Heart right ventricle (tissue), 16 donors: ENCODE data around the gene STMN3. TPM values are rescaled to one million over a fixed set of nuclear protein-coding genes. Genes with fewer than 3 reads are reported as not detected.
A peak's percentile ranks its signal among the peaks of the same experiment; 100 is the strongest.

Experiments used
- ATAC-seq, 8 donors: fragments of 200-7000 bp; cut with Tn5 transposase; one replicate each; pipeline ENCODE4 v1.9.1; 2020; ENCODE audit warnings: mild to moderate bottlenecking in 8 of 8, moderate library complexity in 8 of 8, moderate number of reproducible peaks in 1 of 8
- DNase-seq, 2 donors: peaks; one replicate each; pipeline ENCODE4 v3.0.0-alpha.2; 2020
- H3K27ac ChIP-seq, 10 donors: fragments of 200-600 bp; sonication (generic) in 2 of 10; one replicate each; pipeline versions ENCODE4 v1.5.0 to v1.8.0; 2020 to 2022; ENCODE audit warnings: mild to moderate bottlenecking in 3 of 10
- H3K27me3 ChIP-seq, 7 donors: fragments of 200-600 bp; one replicate each; pipeline ENCODE4 v1.8.0; 2021 to 2022; ENCODE audit warnings: mild to moderate bottlenecking in 2 of 7
- H3K36me3 ChIP-seq, 9 donors: fragments of 200-600 bp; sonication (generic) in 1 of 9; one replicate each; pipeline versions ENCODE4 v1.5.0 to v1.8.0; 2020 to 2022; ENCODE audit warnings: mild to moderate bottlenecking in 2 of 9
- H3K4me1 ChIP-seq, 9 donors: fragments of 200-600 bp; sonication (generic) in 1 of 9; one replicate each; pipeline versions ENCODE4 v1.5.0 to v1.8.0; 2020 to 2022; ENCODE audit warnings: mild to moderate bottlenecking in 4 of 9
- H3K4me3 ChIP-seq, 10 donors: fragments of 200-600 bp; sonication (generic) in 2 of 10; one replicate each; pipeline versions ENCODE4 v1.5.0 to v1.8.0; 2020 to 2022; ENCODE audit warnings: mild to moderate bottlenecking in 7 of 10, moderate library complexity in 2 of 10
- H3K9me3 ChIP-seq, 11 donors: fragments of 200-600 bp in 10 of 11; sonication (generic) in 2 of 11; one replicate each; pipeline versions ENCODE4 v1.5.0 to v1.8.0; 2013 to 2022; ENCODE audit warnings: mild to moderate bottlenecking in 2 of 11, control low read depth in 1 of 11, moderate library complexity in 1 of 11
- CTCF ChIP-seq, 9 donors: fragments of 200-600 bp; sonication (generic) in 2 of 9; IDR thresholded peaks; one replicate each; pipeline versions ENCODE4 v1.5.0 to v1.8.0; 2021 to 2022; ENCODE audit warnings: antibody characterized with exemption in 9 of 9, mild to moderate bottlenecking in 5 of 9, moderate library complexity in 1 of 9
- WGBS, 2 donors: extraction: QIAGEN DNeasy Blood & Tissue Kit; methylation state at CpG; one replicate each; pipeline ENCODE4 v1.1.7; 2013; ENCODE audit warnings: inconsistent platforms in 1 of 2; 5-methylcytosine and 5-hydroxymethylcytosine counted together
- intact Hi-C, 10 donors: fragments of 100-400 bp; cut with DNase I; formaldehyde crosslinking; loops; one replicate each; pipeline versions ENCODE4 v1.11.1 to v1.14.2; 2022
- polyA plus RNA-seq, 2 donors: library from polyadenylated mRNA; stranded (reverse); fragments of 200-250 nt; gene quantifications; one replicate each; pipeline ENCODE4 v1.2.3, GENCODE V29; 2013
- total RNA-seq, 10 donors: library from RNA; stranded (reverse); fragmentation: NEBNext Ultra II Directional in 3 of 10; extraction: Animal tissue kit (Norgen Biotek cat#: 25700) in 3 of 10; gene quantifications; one replicate each; pipeline versions ENCODE4 v1.2.1 to v1.2.4, GENCODE V29; 2021 to 2023
- donor health status: Arrhythmogenic right ventricular cardiomyopathy.
- donor health status: ischemic (EF 13 %, LVEDD 7.1; RV severe dilation, severe dysfunction).
- donor health status: healthy with polysubstance abuse.
- donor health status: DM: no; HTN: yes; CAD: no.
- donor health status: DM: no; HTN: no; CAD: no.
- donor health status: ischemic (EF 25% LVEDD 6.9; RV normal size, moderate dysfunction).
- donor health status: ischemic (EF 25% LVEDD 5.7; RV mildly dilated, moderate dysfunction).
- donor health status: healthy.
- donor health status: DM: yes; HTN: yes; CAD: no.
- donor health status: Ischemic cardiomyopathy.
- donor health status: ischemic (EF 35%, LVEDD 5.7; RV mildly dilated, moderate dysfunction).
- donor health status: nonischemic (EF 11% LVEDD 7.7; RV severe dilation, severe dysfunction).
- donor health status: DM: yes; HTN: yes; CAD: no.
- donor health status: PGD.
- donor health status: ischemic (EF 29% LVEDD 5.4; RV normal size, mild dysfunction).
- donor health status: nonischemic (EF 23%, LVEDD 6.1; RV moderate dilation, normal function).

Gene STMN3
- total and polyA plus RNA-seq, 12 donors: 1.7 to 9.9 (median 3.9) TPM

DNA sequence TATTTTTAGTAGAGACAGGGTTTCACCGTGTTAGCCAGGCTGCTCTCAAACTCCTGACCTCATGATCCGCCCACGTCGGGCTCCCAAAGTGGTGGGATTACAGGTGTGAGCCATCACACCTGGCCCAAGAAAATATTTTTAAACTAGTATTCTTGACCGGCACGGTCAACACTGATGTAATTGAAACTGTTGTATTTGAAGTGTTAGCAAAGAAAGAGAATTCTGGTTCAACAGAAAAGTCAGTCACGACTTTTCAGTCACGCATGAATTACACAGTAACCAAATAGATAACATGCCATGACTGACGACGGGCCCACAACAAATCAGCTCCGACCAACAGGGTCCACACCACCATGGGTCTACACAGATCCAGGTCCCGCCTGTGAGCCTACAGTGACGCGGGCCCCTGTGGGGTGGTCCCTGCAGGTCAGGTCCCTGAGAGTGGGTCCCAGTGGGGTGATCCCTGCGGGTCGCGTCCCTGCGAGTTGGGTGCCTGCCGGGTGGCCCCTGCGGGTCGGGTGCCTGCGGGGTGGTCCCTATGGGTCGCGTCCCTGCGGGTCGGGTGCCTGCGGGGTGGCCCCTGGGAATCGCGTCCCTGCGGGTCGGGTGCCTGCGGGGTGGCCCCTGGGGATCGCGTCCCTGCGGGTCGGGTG, 27.3 kb downstream of the STMN3 start:
- peak in 1 of 8 donors; percentile 3 for ATAC-seq
- TF ChIP-seq CTCF (IDR thresholded peaks at IDR 0.05): no peak
- H3K36me3 ChIP-seq: no peaks in the 10 kb centered on the region
- H3K4me3 ChIP-seq: peak overlapping the region; percentile 65 to 99 (median 88)
- peak in 1 of 2 donors; percentile 34 for DNase-seq
- no peaks in the 10 kb centered on the region for H3K9me3 ChIP-seq
- H3K27ac ChIP-seq: peak overlapping the region; percentile 90 to 99 (median 96)
- intact Hi-C loops: loop anchor here in 5 of 10 donors (5.0 to 10.0 kb wide), 3 partner anchors 51 to 239 kb away; partner anchors contain the start of genes ABHD16B (in 2 of the 5), HELZ2 (in 2 of the 5) and TPD52L2 (in 2 of the 5)
- 15 to 16% methylated on average over 36 of the region's 36 CpGs for whole genome bisulfite sequencing, 2 donors
- H3K4me1 ChIP-seq: peaks cover 0 to 26% (median 22%) of the 10 kb centered on the region in 9 donors
- H3K27me3 ChIP-seq: no peaks in the 10 kb centered on the region

DNA sequence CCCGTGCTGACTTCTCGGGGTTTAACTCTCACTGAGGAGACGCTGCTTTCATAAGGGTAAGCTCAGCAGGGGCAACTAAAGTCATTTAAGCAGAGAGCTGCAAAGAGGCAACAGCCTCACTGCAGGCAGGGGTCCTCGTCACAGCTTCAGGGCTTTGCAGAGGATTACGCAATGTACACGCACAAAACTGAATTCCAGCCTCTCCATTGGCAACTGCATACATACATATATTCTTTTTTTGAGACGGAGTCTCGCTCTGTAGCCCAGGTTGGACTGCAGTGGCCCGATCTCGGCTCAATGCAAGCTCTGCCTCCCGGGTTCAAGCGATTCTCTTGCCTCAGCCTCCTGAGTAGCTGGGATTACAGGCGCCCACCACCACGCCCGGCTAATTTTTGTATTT, 28.7 kb downstream of the STMN3 start:
- TF ChIP-seq CTCF (IDR thresholded peaks at IDR 0.05): no peak
- H3K27ac ChIP-seq: peak overlapping the region in 1 of 10 donors; percentile 2
- DNase-seq (no peak), ATAC-seq (no peak)
- peaks cover 0 to 10% (median 0%) of the 10 kb centered on the region in 9 donors for H3K36me3 ChIP-seq
- no peaks in the 10 kb centered on the region for H3K27me3 ChIP-seq
- no peak overlapping the region for H3K4me3 ChIP-seq
- intact Hi-C loops: loop anchor here in 4 of 10 donors (5.0 to 10.0 kb wide), 3 partner anchors 47 to 240 kb away; partner anchors contain the start of genes ABHD16B (in 2 of the 4), HELZ2 (in 2 of the 4) and TPD52L2 (in 2 of the 4)
- H3K9me3 ChIP-seq: no peaks in the 10 kb centered on the region
- peaks cover 0 to 25% (median 22%) of the 10 kb centered on the region in 9 donors for H3K4me1 ChIP-seq
- 87 to 91% methylated on average over 15 of the region's 15 CpGs for WGBS, 2 donors

DNA sequence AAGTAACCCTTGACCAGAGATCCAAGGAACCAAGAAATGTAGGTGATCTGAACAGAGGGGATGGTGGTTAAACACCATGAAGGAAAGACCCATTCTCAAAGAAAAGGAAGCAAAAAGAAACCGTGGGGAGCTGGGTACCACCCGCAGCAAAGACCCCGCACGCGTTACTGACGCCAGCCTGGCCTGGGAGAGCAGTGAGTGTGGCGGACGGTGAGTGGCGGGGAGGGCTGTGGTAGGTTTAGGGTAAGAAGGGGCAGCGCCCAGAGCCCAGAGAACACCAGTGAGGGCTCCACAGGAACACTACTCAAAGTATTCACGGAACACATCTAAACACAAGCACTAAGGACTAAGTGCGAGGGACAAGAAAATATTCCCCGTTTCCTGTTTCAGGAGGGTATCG, 30.5 kb downstream of the STMN3 start:
- Histone ChIP-seq H3K4me1 (peaks cover 0 to 10% (median 8%) of the 10 kb centered on the region in 9 donors), H3K27me3 (no peaks in the 10 kb centered on the region), H3K4me3 (no peak overlapping the region), H3K9me3 (no peaks in the 10 kb centered on the region), H3K36me3 (peaks cover 0 to 27% (median 2%) of the 10 kb centered on the region in 9 donors), H3K27ac (no peak overlapping the region)
- intact Hi-C loops: loop anchor here in 4 of 10 donors (5.0 to 10.0 kb wide), 3 partner anchors 45 to 242 kb away; partner anchors contain the start of genes ABHD16B (in 2 of the 4), HELZ2 (in 2 of the 4) and TPD52L2 (in 2 of the 4)
- no peak for ATAC-seq
- no peak for TF ChIP-seq CTCF (IDR thresholded peaks at IDR 0.05)
- 92 to 97% methylated on average over 14 of the region's 14 CpGs for WGBS, 2 donors
- no peak for DNase-seq

GRCh38 chr20:63622096-63622495, 31.1 kb downstream of the STMN3 start:
- no peak for TF ChIP-seq CTCF (IDR thresholded peaks at IDR 0.05)
- Histone ChIP-seq H3K27me3 (no peaks in the 10 kb centered on the region), H3K36me3 (peaks cover 0 to 34% (median 5%) of the 10 kb centered on the region in 9 donors), H3K4me1 (peaks cover 0 to 10% (median 8%) of the 10 kb centered on the region in 9 donors), H3K4me3 (no peak overlapping the region), H3K27ac (no peak overlapping the region), H3K9me3 (no peaks in the 10 kb centered on the region)
- ATAC-seq: no peak
- intact Hi-C loops: loop anchor here in 4 of 10 donors (5.0 to 10.0 kb wide), 3 partner anchors 45 to 243 kb away; partner anchors contain the start of genes ABHD16B (in 2 of the 4), HELZ2 (in 2 of the 4) and TPD52L2 (in 2 of the 4)
- DNase-seq: no peak
- 92 to 95% methylated on average over 4 of the region's 4 CpGs for WGBS, 2 donors
